Astrocyte of the cerebellum (primary cell): ENCODE data around the gene CLNK.
A peak's percentile ranks its signal among the peaks of the same experiment; 100 is the strongest.

Experiments
- DNase-seq: peaks from one replicate; pipeline ENCODE4 v3.0.0-alpha.2; 2011; ENCODE audit warnings: low read depth
- H3K4me3 ChIP-seq: 2 replicates; pipeline ENCODE4 v1.5.1; 2011; ENCODE audit warnings: mild to moderate bottlenecking, low read depth, low read length, moderate library complexity
- CTCF ChIP-seq: IDR thresholded peaks from 2 replicates; pipeline ENCODE4 v1.5.1; 2012; ENCODE audit warnings: low read length, low read depth, moderate library complexity, mild to moderate bottlenecking; ENCODE audit errors: missing control alignments
- in situ Hi-C: cut with HindIII; loops from 2 replicates; pipeline ENCODE4 v1.10.0; 2017; ENCODE audit warnings: low sequenced_read_pairs

The CLNK gene

GRCh38 chr4:10587296-10587695 is 97.3 kb downstream of the CLNK start:
- no peak overlapping the region for H3K4me3 ChIP-seq
- in situ Hi-C loops = no loop called here
- no peak for DNase-seq
- no peak for TF ChIP-seq CTCF

GRCh38 chr4:10584042-10584441 is 100.5 kb downstream of the CLNK start:
- in situ Hi-C loops = no loop called here
- TF ChIP-seq CTCF = no peak
- H3K4me3 ChIP-seq = no peak overlapping the region
- DNase-seq = peak; percentile 80

- in situ Hi-C loops = no loop called here
- TF ChIP-seq CTCF = no peak
- H3K4me3 ChIP-seq = no peak overlapping the region
- no peak for DNase-seq
Measured at GRCh38 chr4:10582951-10583350, 101.6 kb downstream of the CLNK start.

- no peak overlapping the region for H3K4me3 ChIP-seq
- in situ Hi-C loops = no loop called here
- no peak for DNase-seq
- peak; percentile 88 for TF ChIP-seq CTCF
Measured at GRCh38 chr4:10582059-10582686, 102.4 kb downstream of the CLNK start.

GRCh38 chr4:10581022-10581421 is 103.5 kb downstream of the CLNK start:
- in situ Hi-C loops = no loop called here
- H3K4me3 ChIP-seq = no peak overlapping the region
- DNase-seq = no peak
- no peak for TF ChIP-seq CTCF

- no peak for DNase-seq
- no peak for TF ChIP-seq CTCF
- no peak overlapping the region for H3K4me3 ChIP-seq
- in situ Hi-C loops = no loop called here
Measured at GRCh38 chr4:10579648-10580047, 104.9 kb downstream of the CLNK start.
